ENCODE measurements around the gene PAK4.

GRCh38 chr19:39142630-39143029 lies 17.0 kb downstream of the PAK4 start:
- TF ChIP-seq USF1 (CRISPR knock-in tag; IDR thresholded peaks at IDR 0.05) (no peak), E2F1 (CRISPR knock-in tag; IDR thresholded peaks at IDR 0.05) (no peak), ARID4B (CRISPR knock-in tag; IDR thresholded peaks at IDR 0.05; ENCODE audit: borderline replicate concordance) (no peak)
